ENCODE measurements around the gene C20orf202.

GRCh38 chr20:1169224-1169623, 34.0 kb upstream of the C20orf202 start:
- no peak for TF ChIP-seq POLR2AphosphoS5 (IDR thresholded peaks at IDR 0.05; ENCODE audit: low read depth, low read length)
- TF ChIP-seq, protein P1, sequence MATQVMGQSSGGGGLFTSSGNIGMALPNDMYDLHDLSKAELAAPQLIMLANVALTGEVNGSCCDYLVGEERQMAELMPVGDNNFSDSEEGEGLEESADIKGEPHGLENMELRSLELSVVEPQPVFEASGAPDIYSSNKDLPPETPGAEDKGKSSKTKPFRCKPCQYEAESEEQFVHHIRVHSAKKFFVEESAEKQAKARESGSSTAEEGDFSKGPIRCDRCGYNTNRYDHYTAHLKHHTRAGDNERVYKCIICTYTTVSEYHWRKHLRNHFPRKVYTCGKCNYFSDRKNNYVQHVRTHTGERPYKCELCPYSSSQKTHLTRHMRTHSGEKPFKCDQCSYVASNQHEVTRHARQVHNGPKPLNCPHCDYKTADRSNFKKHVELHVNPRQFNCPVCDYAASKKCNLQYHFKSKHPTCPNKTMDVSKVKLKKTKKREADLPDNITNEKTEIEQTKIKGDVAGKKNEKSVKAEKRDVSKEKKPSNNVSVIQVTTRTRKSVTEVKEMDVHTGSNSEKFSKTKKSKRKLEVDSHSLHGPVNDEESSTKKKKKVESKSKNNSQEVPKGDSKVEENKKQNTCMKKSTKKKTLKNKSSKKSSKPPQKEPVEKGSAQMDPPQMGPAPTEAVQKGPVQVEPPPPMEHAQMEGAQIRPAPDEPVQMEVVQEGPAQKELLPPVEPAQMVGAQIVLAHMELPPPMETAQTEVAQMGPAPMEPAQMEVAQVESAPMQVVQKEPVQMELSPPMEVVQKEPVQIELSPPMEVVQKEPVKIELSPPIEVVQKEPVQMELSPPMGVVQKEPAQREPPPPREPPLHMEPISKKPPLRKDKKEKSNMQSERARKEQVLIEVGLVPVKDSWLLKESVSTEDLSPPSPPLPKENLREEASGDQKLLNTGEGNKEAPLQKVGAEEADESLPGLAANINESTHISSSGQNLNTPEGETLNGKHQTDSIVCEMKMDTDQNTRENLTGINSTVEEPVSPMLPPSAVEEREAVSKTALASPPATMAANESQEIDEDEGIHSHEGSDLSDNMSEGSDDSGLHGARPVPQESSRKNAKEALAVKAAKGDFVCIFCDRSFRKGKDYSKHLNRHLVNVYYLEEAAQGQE (IDR thresholded peaks at IDR 0.05; ENCODE audit: insufficient read depth in 1 of 2, low read depth in 2 of 2, low read length in 2 of 2), result no peak
- TF ChIP-seq TAF1 (IDR thresholded peaks at IDR 0.05; ENCODE audit: borderline replicate concordance, insufficient read depth, low read length), result no peak
- no peak for TF ChIP-seq SIN3A (IDR thresholded peaks at IDR 0.05; ENCODE audit: borderline replicate concordance, insufficient read depth, low read length)

All from PFSK-1 (cell line).